Stimulated activated CD4-positive, alpha-beta T cell treated with anti-CD3 and anti-CD28 coated beads, TNF-alpha, amount 100 ng/mL, for 1 hour (primary cell): ENCODE measurements around the gene FOXN1.
"Not testable (repeated sequence)": the region's sequence is repeated elsewhere in the genome, so short reads cannot be mapped to it uniquely, and the experiment has no call there.

ENCODE experiments used
- DNase-seq, 3 donors: peaks; one replicate each; pipeline ENCODE4 v3.0.0-alpha.2; 2020; ENCODE audit warnings: low read depth in 3 of 3, low spot score in 1 of 3

FOXN1 gene

DNA sequence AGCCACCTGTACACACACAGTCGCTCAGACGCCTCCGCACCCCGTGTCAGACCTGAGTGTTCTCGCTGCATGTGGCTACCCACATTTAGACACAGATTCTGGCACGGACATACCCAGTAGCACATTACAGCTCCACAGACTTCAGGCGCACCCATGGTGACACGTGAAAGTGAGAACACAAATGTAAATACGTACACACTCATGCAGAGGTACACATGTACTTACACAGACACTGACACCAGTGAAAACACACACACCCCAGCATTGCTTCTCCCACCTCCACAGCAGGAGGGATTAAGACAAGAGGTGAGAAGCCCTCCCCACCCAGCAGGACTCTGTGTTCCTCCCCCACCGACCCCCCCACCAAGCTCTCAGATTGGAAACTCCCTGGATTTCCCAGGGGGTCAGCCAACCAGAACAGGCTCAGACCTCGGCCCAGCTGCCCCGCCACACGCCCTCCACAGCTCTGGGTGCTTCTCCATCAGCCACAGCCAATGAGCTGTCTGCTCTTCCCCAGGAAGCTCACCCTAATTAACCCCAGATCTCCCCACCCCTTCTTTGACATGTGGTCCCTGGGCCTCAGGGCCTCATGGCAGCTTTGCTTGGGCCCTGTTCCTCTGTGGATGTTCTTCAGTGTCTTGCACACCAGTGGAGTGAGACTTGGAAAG is 5.3 kb upstream of the FOXN1 start:
- no peak for DNase-seq

DNA sequence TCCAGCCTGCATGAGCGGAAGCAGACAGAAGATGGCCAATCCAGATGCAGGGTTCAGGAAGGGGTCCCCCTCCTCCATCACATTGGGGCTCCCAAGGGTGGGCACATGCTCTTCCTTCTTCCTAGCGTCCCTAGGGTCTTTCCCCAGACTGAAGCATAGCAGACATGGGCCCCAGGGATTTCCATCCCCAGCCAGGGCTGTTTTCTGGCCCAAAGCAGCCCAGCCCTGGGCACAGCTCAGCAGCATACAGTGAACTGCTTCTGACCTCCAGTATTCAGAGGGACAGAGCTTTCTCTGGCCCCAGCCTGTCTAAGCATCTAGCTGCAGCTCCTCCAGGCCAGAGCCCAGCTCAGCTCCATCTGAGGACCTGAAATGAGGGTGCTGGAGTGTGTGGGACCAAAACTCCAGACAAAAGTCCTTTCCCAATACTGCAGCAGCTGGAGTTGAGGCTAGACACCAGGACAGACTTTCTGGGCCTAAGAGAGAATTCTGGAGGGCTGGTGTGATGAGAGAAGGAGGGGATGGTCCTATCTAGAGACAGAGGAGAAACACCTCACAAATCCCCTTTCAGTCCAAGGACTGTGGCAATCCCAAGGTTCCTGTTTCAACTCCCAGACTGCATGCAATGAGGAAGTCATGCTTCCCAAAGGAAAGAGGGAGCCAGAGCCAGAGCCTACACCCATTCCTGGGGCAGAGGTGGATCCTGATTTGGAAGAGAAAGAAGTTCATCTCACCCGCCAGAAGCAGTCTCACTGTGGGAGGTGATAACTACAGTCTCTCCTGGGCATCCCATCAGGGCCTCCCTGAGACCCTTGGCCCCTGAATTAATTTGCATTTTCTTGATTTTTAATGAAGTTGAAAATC is 4.5 kb upstream of the FOXN1 start:
- no peak for DNase-seq

DNA sequence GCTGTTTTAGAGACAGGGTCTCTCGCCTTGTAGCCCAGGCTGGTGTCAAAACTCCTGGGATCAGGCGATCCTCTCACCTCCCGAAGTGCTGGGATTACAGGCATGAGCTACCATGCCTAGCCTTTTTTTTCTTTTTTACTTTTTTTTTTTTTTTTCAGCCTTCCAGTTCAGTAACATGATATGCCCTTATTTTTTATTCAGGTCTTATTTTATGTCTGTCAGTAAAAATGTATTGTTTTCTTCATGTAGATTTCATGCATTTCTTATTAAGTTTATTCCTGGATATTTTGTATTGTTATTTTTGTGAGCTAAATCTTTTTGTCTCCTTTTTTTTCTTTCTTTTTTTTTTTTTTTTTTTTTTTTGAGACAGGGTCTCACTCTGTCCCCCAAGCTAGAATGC is 2.7 kb upstream of the FOXN1 start:
- DNase-seq: no peak

DNA sequence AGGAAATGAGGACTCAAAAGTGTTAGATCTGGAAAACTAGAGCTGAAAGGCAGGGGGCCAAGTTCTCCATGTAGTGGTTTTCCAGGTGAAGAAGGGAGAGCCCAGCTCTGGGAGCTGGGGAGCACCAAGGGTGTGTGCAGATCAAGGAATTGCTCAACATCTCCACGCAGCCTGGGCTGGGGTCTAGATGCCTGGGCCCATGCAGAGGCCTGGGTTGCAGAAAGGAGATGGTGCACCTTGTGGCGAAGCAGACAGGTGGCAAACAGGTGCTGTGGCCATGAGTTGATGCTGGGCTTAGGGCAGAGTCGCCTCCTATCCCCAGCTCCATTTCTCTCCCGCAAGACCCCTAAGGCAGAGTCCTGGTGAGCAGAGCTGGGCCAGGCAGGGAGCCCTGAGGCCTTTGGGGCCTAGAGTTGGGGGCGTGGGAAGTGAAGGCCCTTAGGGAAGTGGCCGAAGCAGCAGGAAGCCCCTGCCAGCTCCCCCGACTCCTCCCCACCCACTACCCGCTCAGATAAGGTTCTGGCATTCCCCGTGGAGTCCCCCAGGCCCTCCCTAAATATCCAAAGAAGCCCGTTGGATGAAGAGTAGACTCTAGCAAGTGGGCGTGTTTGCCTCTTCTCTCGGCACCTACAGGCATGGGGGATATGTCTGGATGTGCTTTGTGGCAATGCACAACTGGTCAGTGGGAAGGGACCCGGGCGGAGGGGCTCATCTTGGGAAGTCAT is 777 bp downstream of the FOXN1 start:
- DNase-seq: no peak

DNA sequence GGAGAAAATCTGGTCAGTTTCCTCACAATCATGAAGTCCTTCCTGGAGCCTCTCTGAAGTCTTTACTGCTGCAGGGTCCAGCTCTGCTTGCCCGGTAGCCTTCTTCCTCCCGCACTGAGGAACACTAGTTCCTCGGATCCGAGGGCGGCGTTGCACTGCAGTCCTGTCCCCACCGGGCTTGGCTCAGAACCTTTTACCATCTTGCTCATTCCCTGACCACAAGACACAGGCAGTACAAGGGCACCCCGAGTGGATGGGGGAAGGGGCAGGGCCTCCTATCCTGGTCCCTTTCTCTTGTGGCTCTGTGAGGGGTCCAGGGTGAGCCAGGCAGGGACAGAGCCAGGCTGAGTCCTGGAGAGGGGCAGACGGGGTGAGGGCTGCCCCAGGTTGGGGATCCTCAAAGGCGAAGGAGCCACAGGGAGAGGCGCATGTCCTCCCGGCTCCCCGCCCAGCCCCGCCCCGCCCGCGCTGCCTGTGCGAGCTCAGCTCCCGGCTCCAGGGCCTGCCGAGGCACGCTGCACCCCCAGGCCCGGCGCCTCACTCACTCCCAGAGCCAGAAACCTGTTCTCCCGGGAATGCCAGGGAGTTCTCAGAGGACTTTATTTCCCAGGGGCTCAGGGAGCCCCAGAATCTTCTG is 1.5 kb downstream of the FOXN1 start:
- no peak for DNase-seq

DNA sequence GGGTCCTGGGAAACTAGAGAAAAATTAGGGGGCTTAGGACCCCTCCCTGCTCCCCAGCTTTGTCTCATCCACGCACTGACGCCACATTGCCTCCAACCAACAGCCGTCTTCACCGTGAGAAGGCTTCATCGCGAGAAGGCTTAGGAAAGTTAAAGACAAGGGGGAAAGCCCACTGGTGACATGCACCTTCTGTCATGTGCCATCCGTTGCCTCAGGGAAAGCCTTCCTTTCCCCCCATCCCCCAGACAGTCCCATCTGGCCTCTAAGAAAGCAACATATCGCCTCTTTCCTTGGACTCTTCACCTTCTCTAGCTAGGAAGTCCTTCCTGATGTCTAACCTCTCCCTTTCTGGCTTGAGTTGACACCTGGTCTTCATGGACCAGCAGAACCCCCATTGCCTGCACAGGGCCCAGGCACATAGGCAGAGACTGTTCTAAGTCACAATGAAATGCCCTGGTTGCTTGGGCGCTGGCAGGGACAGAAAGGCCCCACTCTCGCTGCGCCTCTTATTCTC is 2.1 kb downstream of the FOXN1 start:
- no peak for DNase-seq

DNA sequence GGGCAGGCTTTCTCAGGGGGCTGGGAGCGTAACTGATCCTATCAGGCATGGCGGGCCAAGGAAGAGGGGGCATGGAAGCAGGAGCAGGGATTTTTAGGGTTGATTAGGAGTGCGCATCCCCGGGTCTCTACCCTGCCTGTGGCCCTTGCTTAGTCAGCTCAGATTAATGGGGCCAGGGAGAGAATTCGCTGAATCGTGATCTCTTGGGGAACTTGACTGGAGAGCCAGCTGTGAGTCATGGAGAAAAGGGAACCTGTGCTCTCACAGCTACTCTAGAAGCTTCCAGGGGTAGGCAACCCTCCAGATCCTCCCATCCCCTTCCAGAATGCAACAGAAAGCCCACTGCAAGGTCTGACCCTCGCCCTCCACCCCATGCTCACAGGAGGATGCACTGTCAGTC is 3.6 kb downstream of the FOXN1 start:
- no peak for DNase-seq

DNA sequence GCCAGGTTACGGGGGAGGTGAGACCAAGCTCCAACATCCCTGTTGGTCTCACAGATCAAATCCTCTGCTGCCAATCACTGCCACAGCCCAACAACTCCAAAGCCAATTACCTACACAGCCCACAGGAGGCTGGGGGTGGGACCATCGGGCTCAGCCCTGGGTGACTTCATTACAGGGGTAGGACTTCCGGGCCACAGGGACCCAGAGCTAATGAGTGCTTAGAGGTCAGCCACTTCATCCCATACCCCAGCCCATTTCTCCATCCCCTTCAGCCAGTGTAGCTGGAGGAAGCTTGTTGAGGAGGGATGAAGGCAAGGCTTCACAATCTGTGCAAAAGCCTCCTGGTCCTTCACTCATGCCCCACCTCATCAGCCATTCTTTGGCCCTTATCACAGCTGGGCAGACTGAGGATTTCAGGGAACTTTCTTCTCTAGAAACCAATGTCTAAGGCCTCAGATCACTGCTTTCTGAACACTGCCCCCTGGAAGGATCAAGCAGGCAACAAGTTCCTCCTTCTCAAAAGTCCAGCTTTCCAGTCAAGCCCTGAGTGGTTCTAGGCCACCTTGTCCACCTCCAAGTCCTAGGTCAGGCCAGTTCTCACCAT is 5.8 kb downstream of the FOXN1 start:
- no peak for DNase-seq

DNA sequence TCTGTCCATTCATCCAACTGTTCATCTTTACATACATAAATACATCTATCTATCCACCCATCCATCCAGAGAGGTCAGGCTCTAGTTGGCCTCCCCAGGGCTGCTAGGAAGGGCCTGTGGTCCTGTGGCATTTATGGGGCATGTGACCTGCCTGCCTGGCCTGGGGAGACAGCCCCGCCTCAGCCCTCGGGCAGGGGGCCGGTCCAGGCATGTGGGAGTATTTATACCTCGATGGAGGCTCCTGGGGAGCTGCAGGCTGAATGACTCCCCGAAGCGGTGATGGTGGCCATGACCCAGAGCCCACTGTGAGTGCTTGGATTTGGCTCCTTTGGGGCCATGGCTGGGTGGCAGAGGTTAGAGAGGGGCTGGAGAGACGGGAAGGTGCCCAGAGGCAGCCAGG is 7.3 kb downstream of the FOXN1 start:
- no peak for DNase-seq

DNA sequence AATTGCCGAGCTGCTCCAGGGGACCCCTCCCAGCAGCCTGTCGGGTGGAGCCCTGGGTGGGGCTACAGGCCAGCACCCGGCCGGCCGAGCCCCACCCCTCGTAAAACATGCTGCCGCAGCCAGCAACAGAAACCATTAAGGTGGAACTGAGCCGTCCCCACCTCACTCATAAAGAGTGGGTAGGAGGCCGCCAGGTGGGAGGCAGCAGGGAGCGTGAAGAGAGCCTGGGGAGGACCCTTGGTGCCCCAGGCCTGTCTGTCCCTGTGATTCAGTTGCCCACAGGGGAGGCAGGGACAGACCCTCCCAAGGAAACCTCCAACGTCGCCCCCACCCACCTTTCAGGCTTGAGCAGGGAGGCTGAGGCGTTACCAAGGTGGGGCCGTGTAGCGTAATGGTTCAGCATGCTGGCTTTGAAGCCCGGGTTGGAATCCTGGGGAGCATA is 8.4 kb downstream of the FOXN1 start:
- DNase-seq: no peak

DNA sequence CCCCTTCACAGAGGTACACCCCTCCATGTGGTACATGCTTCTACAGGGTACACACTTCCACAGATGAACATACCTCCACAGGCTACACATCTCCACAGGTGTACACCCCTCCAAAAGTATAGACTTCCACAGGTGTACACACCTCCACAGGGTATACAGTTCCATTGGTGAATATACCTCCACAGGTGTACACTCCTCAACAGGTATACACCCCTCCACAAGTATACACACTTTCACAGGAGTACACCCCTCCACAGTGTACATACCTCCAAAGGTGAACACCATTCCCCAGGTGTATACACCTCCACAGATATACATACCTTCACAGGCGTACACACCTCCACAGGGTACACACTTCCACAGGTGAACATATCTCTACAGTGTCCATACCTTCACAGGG is 9.4 kb downstream of the FOXN1 start:
- no peak for DNase-seq

DNA sequence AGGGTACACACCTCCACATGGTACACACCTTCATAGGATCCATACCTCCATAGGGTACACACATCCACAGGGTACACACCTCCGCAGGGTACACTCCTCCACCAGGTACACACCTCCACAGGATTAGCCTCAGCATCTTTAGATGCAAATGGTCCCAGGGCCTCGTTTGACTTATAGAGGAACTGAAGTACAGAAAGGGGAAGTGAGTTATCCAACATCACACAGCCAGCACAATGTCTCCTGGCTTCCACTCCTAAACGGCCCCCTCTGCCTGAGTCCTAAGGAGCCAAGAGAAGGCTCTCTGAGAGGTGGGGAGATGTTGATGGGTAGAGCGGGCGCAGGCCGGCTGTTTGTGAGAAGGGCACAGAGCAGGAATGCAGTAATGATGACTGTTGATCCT is 12.0 kb downstream of the FOXN1 start:
- no peak for DNase-seq

DNA sequence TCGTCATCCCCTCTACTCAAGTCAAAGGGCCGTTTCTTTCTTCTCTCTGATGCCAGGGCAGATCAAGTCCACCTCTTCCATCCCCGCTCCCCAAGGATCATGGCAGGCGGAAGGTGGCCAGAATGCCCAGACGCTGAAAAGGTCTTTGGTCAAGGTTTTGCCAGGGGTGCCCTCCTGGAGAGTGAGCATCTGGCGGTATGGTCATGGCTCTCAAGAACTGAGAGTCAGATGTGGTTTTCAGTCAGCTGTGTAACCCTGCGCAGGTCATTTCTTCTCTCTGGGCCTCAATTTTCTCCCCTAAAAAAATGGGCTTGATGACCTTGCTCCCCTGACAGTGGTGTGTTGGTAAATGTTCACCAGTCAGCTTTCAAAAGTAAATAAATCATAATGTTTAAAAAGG is 12.4 kb downstream of the FOXN1 start:
- DNase-seq: no peak

DNA sequence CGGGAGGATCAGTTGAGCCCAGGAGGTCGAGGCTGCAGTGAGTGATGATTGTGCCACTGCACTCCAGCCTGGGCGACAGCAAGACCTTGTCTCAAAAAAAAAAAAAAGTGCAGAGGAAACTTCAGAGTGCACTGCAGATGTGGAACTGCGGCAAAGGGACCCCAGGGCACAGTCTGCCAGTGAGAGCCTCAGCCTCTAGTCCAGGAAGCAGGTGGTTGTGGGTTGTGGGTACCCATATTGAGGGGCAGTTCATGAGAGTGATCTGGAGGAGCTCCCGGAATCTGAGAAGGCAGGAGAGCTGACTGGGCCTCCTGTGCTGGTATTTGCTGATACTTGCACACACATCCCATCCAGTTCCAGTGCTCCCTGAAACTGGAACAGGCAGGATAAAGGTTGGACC is 13.1 kb downstream of the FOXN1 start:
- no peak for DNase-seq

DNA sequence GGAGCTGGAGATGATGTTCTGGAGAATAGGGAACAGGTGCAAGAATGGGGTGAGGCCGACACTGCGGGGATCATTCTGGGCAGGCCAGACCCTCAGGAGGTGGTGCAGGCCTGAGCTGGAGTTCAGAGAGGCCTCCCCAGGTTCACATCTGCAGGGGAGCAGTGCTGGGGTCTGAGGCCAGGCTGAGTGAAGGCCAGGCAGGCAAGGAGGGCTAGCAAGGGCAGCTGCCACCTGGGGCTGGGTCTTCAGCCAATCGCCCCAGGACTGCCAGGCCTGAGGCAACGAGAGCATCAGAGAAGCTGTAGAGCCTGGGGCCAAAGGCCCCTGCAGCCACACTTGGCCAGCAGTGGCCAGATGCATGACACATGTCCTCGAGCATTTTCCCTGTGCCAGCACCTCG is 14.5 kb downstream of the FOXN1 start:
- no peak for DNase-seq

DNA sequence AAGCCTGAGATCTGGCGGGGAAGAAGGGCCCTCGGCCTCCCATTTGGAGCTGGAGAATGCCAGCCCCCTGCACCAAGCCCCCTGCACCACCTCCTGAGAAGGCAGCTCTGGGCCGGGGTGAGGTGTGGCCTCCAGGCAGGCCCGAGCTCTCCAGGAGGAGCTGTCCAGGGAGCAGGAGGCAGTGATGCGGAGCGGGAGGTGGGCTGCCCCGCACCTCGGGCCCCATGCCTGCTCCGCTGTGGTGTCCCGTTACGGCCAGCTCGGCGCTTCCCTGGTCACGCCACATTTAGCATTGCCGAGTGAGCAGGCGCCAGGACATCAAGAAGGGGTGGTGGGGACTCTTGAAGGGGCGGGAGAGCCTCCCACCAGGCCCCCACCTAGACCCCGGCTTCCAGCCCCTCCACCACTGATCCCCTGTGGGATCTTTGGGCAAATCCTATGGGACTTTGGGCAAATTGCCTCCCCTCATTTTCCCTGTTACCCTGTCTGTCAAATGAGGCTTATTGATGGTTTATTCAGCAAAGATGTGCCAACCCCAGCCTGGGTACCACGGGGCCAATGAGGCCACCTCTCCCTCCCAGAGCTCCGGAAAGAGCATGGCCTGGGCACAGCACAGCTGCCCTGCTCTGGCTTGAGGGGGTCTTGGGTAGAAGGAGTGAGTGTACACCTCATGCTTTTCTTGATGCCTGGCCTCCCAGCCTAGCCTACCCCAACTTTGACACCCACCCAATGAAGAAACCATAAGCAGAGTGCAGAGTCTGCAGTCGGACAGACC is 15.3 kb downstream of the FOXN1 start:
- DNase-seq: no peak

DNA sequence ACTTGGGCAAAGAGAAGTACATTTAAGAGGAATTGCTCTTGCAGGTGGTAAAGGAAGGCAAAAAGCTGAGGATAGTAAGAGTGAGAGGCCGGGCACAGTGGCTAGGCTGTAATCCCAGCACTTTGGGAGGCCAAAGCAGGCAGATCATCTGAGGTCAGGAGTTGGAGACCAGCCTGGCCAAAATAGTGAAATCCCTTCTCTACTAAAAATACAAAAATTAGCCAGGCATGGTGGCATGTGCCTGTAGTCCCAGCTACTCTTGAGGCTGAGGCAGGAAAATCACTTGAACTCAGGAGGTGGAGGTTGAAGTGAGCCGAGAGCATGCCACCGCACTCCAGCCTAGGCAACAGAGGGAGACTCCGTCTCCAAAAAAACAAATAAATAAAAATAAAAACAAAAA is 16.1 kb downstream of the FOXN1 start:
- not testable (repeated sequence) for DNase-seq

DNA sequence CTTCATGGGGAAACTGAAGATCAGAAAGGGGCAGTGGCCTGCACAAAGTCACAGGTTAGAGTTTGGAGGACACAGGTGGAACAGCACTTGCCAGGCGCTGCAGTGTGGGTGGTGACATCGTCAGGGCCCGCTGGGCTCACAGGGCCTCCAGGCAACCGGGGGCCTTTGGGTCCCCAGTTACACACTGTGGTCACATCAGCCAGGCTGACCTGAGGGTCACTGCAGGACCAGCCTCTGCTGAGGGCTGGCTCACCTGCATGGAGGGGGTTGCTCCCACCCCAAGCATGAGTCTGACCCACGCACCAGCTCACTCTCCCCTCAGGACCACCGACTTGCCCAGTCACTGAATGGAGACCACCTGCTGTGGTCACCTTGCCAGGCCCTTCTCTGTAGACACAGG is 17.0 kb downstream of the FOXN1 start:
- DNase-seq: no peak

DNA sequence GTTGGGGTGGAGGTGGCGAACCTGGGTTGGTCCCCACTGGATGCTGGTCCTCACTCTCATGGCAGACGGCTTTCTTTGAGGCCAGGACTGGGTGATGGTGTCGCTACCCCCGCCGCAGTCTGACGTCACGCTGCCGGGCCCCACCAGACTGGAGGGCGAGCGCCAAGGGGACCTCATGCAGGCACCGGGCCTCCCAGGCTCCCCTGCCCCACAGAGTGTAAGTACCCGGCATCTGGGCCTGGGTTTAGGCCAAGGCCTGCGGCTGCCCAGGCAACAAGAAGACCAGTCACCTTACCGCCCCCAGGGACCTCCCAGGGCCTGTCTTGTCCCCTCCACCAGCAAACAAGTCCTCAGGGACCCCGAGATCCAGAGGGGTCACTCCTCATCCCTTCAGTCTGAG is 17.7 kb downstream of the FOXN1 start:
- no peak for DNase-seq
